ENCODE data around the gene CHRNG. TPM values are rescaled to one million over a fixed set of nuclear protein-coding genes. Genes with fewer than 3 reads are reported as not detected.

The CHRNG gene
- total RNA-seq, 2 donors from 2014 or later = not detected

DNA sequence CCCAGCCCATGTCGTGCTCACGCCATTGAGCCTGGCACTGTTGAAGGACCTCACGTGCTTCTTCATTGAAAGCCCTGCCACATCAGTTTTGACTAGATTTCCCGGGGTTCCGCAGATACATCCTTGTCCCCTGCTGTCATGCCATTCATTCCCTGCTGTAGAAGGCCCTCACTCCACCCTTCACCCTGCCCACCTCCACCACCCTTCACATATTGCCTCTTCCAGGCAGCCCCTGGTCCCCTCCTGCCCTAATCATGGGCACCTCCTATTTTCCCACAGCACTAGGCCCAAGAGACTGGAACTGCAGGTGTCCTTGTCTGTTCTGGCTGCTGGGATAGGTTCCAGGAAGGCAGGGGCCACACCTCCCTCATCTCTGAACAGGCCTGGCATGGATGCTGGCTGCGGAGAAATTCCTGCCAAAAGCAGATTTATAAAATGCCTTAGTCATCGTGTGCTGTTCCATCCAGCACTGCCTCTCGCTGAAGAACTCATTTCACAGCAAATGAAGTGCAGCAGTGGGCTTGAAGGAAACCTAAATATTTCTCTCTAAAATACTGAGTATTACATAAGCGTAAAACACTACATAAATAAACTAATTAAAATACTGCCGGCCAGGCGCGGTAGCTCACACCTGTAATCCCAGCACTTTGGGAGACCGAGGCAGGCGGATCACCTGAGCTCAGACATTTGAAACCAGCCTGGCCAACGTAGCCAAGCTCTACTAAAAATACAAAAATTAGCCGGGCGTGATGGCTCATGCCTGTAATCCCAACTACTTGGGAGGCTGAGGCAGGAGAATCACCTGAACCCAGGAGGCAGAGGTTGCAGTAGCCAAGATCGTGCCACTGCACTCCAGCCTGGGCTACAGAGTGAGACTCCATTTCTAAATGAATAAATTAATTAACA is 49.4 kb downstream of the CHRNG start:
- intact Hi-C loops (cut with DNase I) = loop anchor here in 1 of 2 donors (5.0 kb wide), 1 partner anchor 622 kb away; no protein-coding TSS in a partner anchor
- no peak for DNase-seq (ENCODE audit: low spot score)

DNA sequence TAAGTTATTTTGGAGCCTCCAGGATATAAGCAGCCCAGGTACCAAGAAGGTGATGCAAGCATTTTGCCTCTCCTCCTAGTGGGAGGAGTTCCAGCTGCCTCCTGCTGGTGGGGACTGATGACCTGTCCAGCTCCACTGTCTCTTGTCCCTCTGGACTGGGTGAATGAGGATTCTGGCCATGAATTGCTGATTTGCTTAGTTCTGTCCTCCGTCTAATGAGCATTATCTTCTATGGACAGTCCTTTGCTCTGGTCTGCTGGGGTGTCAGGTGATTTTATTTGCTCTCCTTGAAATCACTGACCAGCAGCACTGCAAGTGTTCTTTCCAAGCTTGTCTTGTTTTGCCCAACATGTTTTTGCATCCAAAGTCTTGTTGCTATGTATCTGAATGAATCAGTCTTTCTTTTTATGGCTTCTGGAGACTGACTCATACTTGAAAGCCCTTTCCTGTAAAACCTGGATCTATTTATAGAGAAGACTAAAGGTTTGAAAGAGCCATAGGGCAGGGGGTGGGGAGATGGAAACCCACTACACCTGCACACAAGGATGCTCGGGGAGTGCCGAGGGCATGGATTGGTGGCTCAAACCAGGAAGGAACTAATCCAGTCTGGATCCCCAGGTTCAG is 53.4 kb downstream of the CHRNG start:
- intact Hi-C loops (cut with DNase I) = no loop called here
- no peak for DNase-seq (ENCODE audit: low spot score)

DNA sequence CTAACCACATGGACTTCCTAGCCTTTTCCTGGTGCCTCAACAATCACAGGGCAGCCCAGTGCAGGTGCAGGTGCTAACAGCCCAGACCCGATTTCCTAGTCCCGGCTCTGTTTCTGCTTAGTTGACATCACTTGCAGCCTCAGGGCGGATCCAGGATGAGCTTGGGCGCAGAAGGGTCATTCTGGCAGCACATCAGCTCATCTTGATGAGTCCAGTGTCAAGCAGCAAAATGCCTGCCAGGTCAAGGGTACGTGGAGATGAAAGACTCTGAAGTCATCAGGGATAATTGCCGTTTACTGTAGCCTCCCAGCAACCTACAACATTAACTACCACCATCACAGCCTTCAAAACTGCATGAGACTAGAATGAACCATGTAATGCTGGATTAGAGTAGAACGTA is 54.5 kb downstream of the CHRNG start:
- DNase-seq (ENCODE audit: low spot score) = no peak
- intact Hi-C loops (cut with DNase I) = no loop called here

Other genes with a start within 250 kb of the CHRNG start
- not detected for gene ALPP, start 160.9 kb upstream of the CHRNG start, total RNA-seq
- gene ALPG, start 132.8 kb upstream of the CHRNG start, total RNA-seq = not detected
- gene ALPI, start 83.5 kb upstream of the CHRNG start, total RNA-seq = not detected
- 1 to 10 TPM in 1 of 2 donors, under 1 TPM in 1; 0.52 to 2.8 TPM for gene ECEL1, start 51.9 kb upstream of the CHRNG start, total RNA-seq
- not detected for gene PRSS56, start 19.3 kb upstream of the CHRNG start, total RNA-seq
- not detected for gene CHRND, start 13.5 kb upstream of the CHRNG start, total RNA-seq
- gene TIGD1, start 10.9 kb downstream of the CHRNG start, total RNA-seq = 1 to 10 TPM; 2.2 to 3.0 TPM
- 10 to 100 TPM; 49.1 to 49.6 TPM for gene EIF4E2, start 11.0 kb downstream of the CHRNG start, total RNA-seq
- 10 to 100 TPM; 42.2 to 69.7 TPM for gene EFHD1, start 93.9 kb downstream of the CHRNG start, total RNA-seq
- 10 to 100 TPM; 60.3 to 66.7 TPM for gene GIGYF2, start 157.6 kb downstream of the CHRNG start, total RNA-seq
- not detected for gene KCNJ13, start 236.9 kb downstream of the CHRNG start, total RNA-seq

All from posterior vena cava (tissue), 2 donors.